RWPE1 (cell line): ENCODE data around the gene AMY1A.
"Not testable (repeated sequence)": the region's sequence is repeated elsewhere in the genome, so short reads cannot be mapped to it uniquely, and the experiment has no call there.

Experiments
- CTCF ChIA-PET: fragments of 350-600 bp; sonication (Branson Sonifier 250); formaldehyde crosslinking; extraction: SDS; loops from one replicate; lab custom pipeline; 2021; lab: Yijun Ruan, JAX
- POLR2A ChIA-PET: fragments of 400-600 bp; formaldehyde crosslinking; extraction: SDS; loops from one replicate; lab custom pipeline; 2020; ENCODE audit warnings: antibody characterized with exemption; ENCODE audit not compliant: low non-redundant PET; lab: Yijun Ruan, JAX
- DNase-seq: peaks from one replicate; pipeline ENCODE4 v3.0.0; 2012; ENCODE audit warnings: low spot score
- H3K27ac ChIP-seq: fragments of 450-650 bp; 2 replicates; pipeline ENCODE4 v1.5.1; 2017
- TF ChIP-seq, protein P1 (sequence below): fragments of 450-650 bp; conservative IDR thresholded peaks from 2 replicates; pipeline ENCODE4 v1.5.1; 2017; ENCODE audit warnings: low read depth, mild to moderate bottlenecking

The AMY1A gene

GRCh38 chr1:103655460-103655859 lies at the start of gene AMY1A:
Gene AMY1A, plus strand, starts transcription at chr1:103655760. Its CDS starts 571 bp downstream, at chr1:103656331.
- DNase-seq, H3K27ac ChIP-seq, CTCF ChIA-PET, POLR2A ChIA-PET: not testable (repeated sequence)

DNA sequence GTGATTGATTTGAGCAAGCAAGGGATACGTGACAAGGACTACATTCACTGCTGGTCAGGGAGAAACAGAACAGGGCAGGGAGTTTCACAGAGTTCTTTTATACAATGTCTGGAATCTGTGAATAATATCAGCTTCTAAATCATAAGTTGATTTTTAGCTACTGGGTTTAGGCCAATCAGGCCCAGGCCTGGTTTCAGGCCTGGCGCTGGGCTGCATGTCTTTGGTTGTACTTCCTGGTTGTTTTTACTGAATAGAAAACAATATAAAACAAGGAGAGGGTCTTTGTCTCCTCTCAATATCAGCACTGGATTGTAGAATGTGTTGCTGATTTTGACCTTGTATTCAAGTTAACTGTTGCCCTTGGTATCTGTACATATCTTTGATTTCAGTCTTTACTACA lies 39.2 kb upstream of the AMY1A start:
- TF ChIP-seq, protein P1, sequence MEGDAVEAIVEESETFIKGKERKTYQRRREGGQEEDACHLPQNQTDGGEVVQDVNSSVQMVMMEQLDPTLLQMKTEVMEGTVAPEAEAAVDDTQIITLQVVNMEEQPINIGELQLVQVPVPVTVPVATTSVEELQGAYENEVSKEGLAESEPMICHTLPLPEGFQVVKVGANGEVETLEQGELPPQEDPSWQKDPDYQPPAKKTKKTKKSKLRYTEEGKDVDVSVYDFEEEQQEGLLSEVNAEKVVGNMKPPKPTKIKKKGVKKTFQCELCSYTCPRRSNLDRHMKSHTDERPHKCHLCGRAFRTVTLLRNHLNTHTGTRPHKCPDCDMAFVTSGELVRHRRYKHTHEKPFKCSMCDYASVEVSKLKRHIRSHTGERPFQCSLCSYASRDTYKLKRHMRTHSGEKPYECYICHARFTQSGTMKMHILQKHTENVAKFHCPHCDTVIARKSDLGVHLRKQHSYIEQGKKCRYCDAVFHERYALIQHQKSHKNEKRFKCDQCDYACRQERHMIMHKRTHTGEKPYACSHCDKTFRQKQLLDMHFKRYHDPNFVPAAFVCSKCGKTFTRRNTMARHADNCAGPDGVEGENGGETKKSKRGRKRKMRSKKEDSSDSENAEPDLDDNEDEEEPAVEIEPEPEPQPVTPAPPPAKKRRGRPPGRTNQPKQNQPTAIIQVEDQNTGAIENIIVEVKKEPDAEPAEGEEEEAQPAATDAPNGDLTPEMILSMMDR: no peak
- POLR2A ChIA-PET: no interaction called here
- DNase-seq: no peak
- H3K27ac ChIP-seq: no peak overlapping the region
- CTCF ChIA-PET: no interaction called here

- H3K27ac ChIP-seq, CTCF ChIA-PET, POLR2A ChIA-PET, DNase-seq: not testable (repeated sequence)
Observed at GRCh38 chr1:103616994-103617477, 38.5 kb upstream of the AMY1A start, which contains the start of gene AMY2A. Gene AMY2A, plus strand, starts transcription at chr1:103617427. Its CDS starts 14 bp downstream, at chr1:103617441.

DNA sequence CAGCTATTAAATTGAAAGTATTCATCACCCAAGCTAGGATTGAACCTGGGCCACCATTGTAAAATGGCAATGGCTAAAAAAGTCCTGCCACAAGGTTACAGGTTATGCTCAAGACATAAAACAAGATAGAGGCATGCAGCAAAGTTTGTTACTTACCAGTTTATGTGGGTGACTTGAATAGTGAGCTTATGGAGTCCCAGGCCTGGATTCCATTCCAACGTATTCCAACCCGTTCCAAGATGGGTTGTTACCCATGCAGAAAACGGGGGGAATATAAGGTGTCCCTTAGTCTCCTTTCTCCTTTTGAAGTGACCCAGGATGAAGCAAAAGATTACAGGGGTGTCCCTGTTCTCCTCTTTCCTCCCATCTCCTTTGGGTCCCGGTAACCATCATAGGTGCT lies 28.1 kb upstream of the AMY1A start:
- DNase-seq, CTCF ChIA-PET, POLR2A ChIA-PET, H3K27ac ChIP-seq: not testable (repeated sequence)

GRCh38 chr1:103641194-103641593 lies 14.4 kb upstream of the AMY1A start:
- POLR2A ChIA-PET, DNase-seq, CTCF ChIA-PET, H3K27ac ChIP-seq: not testable (repeated sequence)

GRCh38 chr1:103643908-103644307 lies 11.7 kb upstream of the AMY1A start:
- CTCF ChIA-PET, H3K27ac ChIP-seq, DNase-seq, POLR2A ChIA-PET: not testable (repeated sequence)

DNA sequence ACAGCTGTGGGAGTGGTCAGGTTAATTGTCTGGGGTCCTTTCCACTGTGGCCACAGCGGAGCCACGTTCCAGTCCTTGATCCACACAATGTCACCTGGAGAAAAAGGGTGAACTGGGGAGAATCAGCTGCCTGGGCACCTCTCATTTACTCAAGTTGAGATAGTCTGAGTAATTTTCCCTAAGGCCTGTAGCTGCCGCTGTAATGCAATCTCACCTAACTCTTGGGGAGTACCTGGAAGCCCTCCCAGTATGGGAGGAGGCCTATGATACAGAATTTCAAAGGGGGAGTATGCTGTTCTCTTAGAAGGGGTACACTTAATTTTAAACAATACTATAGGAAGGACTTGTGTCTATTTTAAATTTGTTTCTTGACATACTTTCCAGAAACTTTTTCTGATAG lies 5.3 kb upstream of the AMY1A start:
- DNase-seq, CTCF ChIA-PET, POLR2A ChIA-PET, H3K27ac ChIP-seq: not testable (repeated sequence)

DNA sequence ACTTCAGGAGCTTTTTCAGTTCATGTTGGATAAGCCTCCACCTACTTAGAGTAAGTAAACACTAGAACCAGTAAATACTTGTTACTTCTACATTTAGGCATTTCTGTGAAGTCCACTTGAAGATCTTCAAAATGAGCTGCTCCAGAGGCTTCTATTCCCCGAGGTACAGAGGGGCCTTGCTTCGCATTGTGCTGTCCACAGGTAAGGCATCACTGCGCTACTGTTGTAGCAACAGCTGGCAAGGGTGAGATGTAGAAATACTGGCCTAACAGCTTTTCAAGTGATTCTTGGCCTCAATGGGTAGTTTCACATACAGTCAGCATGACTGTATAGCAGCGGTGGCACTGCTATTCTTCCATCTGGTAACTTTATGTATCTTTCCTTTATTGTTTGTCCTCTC lies 4.7 kb upstream of the AMY1A start:
- POLR2A ChIA-PET, H3K27ac ChIP-seq, CTCF ChIA-PET, DNase-seq: not testable (repeated sequence)

GRCh38 chr1:103654133-103654532 lies 1.4 kb upstream of the AMY1A start:
- CTCF ChIA-PET, DNase-seq, H3K27ac ChIP-seq, POLR2A ChIA-PET: not testable (repeated sequence)

DNA sequence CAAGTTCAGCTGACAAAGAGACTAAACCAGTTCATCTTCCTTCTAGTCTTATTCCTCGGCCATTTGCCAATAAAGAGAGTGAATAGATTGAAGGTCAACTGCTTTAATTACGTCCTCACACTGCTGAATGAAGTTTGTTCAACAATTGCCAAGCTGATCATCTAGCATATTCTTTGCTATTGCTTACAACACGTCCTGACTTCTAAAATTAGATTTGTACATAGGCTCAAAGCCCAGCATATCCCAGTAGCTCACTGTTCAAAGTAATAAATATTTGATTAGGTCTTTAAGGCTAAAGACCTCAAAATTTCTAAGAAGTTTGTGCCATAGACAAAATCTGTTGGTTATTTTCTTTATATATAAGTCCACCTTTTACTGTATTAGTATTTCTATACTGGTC lies 20.8 kb downstream of the AMY1A start:
- H3K27ac ChIP-seq, CTCF ChIA-PET, POLR2A ChIA-PET, DNase-seq: not testable (repeated sequence)

- DNase-seq, H3K27ac ChIP-seq, CTCF ChIA-PET, POLR2A ChIA-PET: not testable (repeated sequence)
Observed at GRCh38 chr1:103696110-103696509, 40.5 kb downstream of the AMY1A start, which contains the start of gene AMY1B. Gene AMY1B, minus strand, starts transcription at chr1:103696210. Its CDS starts 571 bp downstream, at chr1:103695639.

GRCh38 chr1:103697430-103697829 lies 41.9 kb downstream of the AMY1A start:
- H3K27ac ChIP-seq, DNase-seq, POLR2A ChIA-PET, CTCF ChIA-PET: not testable (repeated sequence)

DNA sequence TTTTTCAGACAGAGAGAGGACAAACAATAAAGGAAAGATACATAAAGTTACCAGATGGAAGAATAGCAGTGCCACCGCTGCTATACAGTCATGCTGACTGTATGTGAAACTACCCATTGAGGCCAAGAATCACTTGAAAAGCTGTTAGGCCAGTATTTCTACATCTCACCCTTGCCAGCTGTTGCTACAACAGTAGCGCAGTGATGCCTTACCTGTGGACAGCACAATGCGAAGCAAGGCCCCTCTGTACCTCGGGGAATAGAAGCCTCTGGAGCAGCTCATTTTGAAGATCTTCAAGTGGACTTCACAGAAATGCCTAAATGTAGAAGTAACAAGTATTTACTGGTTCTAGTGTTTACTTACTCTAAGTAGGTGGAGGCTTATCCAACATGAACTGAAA lies 45.1 kb downstream of the AMY1A start:
- DNase-seq, CTCF ChIA-PET, POLR2A ChIA-PET, H3K27ac ChIP-seq: not testable (repeated sequence)

DNA sequence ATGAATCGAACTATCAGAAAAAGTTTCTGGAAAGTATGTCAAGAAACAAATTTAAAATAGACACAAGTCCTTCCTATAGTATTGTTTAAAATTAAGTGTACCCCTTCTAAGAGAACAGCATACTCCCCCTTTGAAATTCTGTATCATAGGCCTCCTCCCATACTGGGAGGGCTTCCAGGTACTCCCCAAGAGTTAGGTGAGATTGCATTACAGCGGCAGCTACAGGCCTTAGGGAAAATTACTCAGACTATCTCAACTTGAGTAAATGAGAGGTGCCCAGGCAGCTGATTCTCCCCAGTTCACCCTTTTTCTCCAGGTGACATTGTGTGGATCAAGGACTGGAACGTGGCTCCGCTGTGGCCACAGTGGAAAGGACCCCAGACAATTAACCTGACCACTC lies 45.7 kb downstream of the AMY1A start:
- H3K27ac ChIP-seq, DNase-seq, CTCF ChIA-PET, POLR2A ChIA-PET: not testable (repeated sequence)

DNA sequence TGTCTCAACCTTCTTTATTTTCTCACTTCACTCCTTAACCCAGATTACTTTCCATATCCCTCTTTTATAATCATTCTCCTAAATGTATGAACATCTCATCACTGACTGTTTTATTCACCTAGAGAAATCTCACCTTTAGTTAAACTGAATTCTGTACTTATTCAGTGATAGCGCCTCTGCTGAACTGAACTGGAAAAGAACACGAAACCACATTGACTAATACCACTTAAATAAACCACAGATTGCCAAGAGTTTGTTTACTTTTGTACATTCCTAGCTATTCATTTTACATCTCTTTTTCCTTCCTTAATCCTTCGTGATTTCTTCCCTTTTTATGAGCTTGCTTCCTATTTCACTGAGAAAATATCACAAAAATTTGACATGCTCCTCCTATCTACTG lies 52.1 kb downstream of the AMY1A start:
- H3K27ac ChIP-seq, CTCF ChIA-PET, POLR2A ChIA-PET, DNase-seq: not testable (repeated sequence)

DNA sequence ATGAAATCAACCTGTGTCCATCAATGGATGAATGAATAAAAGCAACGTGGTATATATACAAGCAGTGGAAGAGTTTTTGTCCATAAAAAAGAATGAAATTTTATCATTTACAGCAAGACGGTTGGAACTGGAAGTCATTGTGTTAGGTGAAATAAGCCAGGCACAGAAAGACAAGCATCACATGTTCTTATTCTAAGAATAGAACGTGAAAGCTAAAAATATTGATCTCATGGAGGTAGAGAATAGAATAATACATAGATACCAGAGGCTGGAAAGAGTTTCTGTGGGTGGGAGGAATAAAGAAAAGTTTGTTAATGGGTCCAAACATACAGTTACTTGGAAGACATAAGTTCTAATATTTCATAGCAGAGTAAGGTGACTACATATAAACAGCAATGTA lies 54.8 kb downstream of the AMY1A start:
- CTCF ChIA-PET: not testable (repeated sequence)

More for the DNA sequence above, 54.8 kb downstream of the AMY1A start:
- DNase-seq, H3K27ac ChIP-seq, POLR2A ChIA-PET: not testable (repeated sequence)
